ENCODE measurements around the gene VASN.

VASN gene

GRCh38 chr16:4375717-4376116 is 4.1 kb downstream of the VASN start:
- H3K4me3 ChIP-seq (replicated peaks; ENCODE audit: low read depth, low read length), result no peak overlapping the region
- no peak for DNase-seq (ENCODE audit: extremely low read depth, insufficient read length)
- no peak for TF ChIP-seq CTCF (IDR thresholded peaks at IDR 0.05; ENCODE audit: insufficient read depth, low read length, poor library complexity, severe bottlenecking)
- H3K27me3 ChIP-seq (replicated peaks; ENCODE audit: control insufficient read depth, insufficient read depth, low read length), result no peaks in the 10 kb centered on the region; the same call in 1 of the 2 replicates
- H3K36me3 ChIP-seq (ENCODE audit: control insufficient read depth, insufficient read depth, low read length), result peaks cover 5% of the 10 kb centered on the region

- no peak for DNase-seq (ENCODE audit: extremely low read depth, insufficient read length)
- Histone ChIP-seq H3K27me3 (replicated peaks; ENCODE audit: control insufficient read depth, insufficient read depth, low read length) (no peaks in the 10 kb centered on the region; the same call in 1 of the 2 replicates), H3K36me3 (ENCODE audit: control insufficient read depth, insufficient read depth, low read length) (peaks cover 8% of the 10 kb centered on the region), H3K4me3 (replicated peaks; ENCODE audit: low read depth, low read length) (no peak overlapping the region)
- no peak for TF ChIP-seq CTCF (IDR thresholded peaks at IDR 0.05; ENCODE audit: insufficient read depth, low read length, poor library complexity, severe bottlenecking)
Measured at GRCh38 chr16:4376126-4376892, 4.7 kb downstream of the VASN start.

GRCh38 chr16:4376893-4377572 is 5.4 kb downstream of the VASN start:
- TF ChIP-seq CTCF (IDR thresholded peaks at IDR 0.05; ENCODE audit: insufficient read depth, low read length, poor library complexity, severe bottlenecking), result no peak
- Histone ChIP-seq H3K27me3 (replicated peaks; ENCODE audit: control insufficient read depth, insufficient read depth, low read length) (no peaks in the 10 kb centered on the region; the same call in 1 of the 2 replicates), H3K36me3 (ENCODE audit: control insufficient read depth, insufficient read depth, low read length) (peaks cover 10% of the 10 kb centered on the region), H3K4me3 (replicated peaks; ENCODE audit: low read depth, low read length) (no peak overlapping the region)
- DNase-seq (ENCODE audit: extremely low read depth, insufficient read length), result no peak

GRCh38 chr16:4377573-4378154 is 6.0 kb downstream of the VASN start:
- no peak for DNase-seq (ENCODE audit: extremely low read depth, insufficient read length)
- no peak for TF ChIP-seq CTCF (IDR thresholded peaks at IDR 0.05; ENCODE audit: insufficient read depth, low read length, poor library complexity, severe bottlenecking)
- H3K27me3 ChIP-seq (replicated peaks; ENCODE audit: control insufficient read depth, insufficient read depth, low read length), result no peaks in the 10 kb centered on the region
- peaks cover 12% of the 10 kb centered on the region for H3K36me3 ChIP-seq (ENCODE audit: control insufficient read depth, insufficient read depth, low read length)
- H3K4me3 ChIP-seq (replicated peaks; ENCODE audit: low read depth, low read length), result no peak overlapping the region

- no peak for TF ChIP-seq CTCF (IDR thresholded peaks at IDR 0.05; ENCODE audit: insufficient read depth, low read length, poor library complexity, severe bottlenecking)
- Histone ChIP-seq H3K36me3 (ENCODE audit: control insufficient read depth, insufficient read depth, low read length) (peaks cover 14% of the 10 kb centered on the region), H3K4me3 (replicated peaks; ENCODE audit: low read depth, low read length) (no peak overlapping the region), H3K27me3 (replicated peaks; ENCODE audit: control insufficient read depth, insufficient read depth, low read length) (no peaks in the 10 kb centered on the region)
- DNase-seq (ENCODE audit: extremely low read depth, insufficient read length), result no peak
Measured at GRCh38 chr16:4378161-4378666, 6.6 kb downstream of the VASN start.

All from GM06990 (cell line).